WERI-Rb-1 (cell line): ENCODE measurements around the gene LCOR.
"Not testable (repeated sequence)": the region's sequence is repeated elsewhere in the genome, so short reads cannot be mapped to it uniquely, and the experiment has no call there.

Source experiments
- DNase-seq: peaks from one replicate; pipeline ENCODE4 v3.0.0-alpha.2; 2020
- H3K27ac ChIP-seq: fragments of 250-450 bp; sonication (Bioruptor Pico); 2 replicates; pipeline ENCODE4 v1.5.1; 2020; ENCODE audit warnings: mild to moderate bottlenecking, moderate library complexity
- H3K27me3 ChIP-seq: fragments of 250-450 bp; sonication (Bioruptor Pico); 2 replicates; pipeline ENCODE4 v1.5.1; 2021; ENCODE audit warnings: mild to moderate bottlenecking, low read depth, moderate library complexity; ENCODE audit not compliant: insufficient read depth, severe bottlenecking
- H3K36me3 ChIP-seq: fragments of 250-450 bp; sonication (Bioruptor Pico); 2 replicates; pipeline ENCODE4 v1.5.1; 2020; ENCODE audit warnings: mild to moderate bottlenecking, moderate library complexity
- H3K4me3 ChIP-seq: 2 replicates; pipeline ENCODE4 v1.5.1; 2011; ENCODE audit warnings: low read depth, mild to moderate bottlenecking, control low read depth, low read length
- H3K9me3 ChIP-seq: fragments of 250-450 bp; sonication (Bioruptor Pico); 2 replicates; pipeline ENCODE4 v1.5.1; 2021; ENCODE audit warnings: mild to moderate bottlenecking, moderate library complexity; ENCODE audit not compliant: severe bottlenecking
- TF ChIP-seq, protein P1 (sequence below): IDR thresholded peaks from 2 replicates; pipeline ENCODE4 v1.5.1; 2011; ENCODE audit warnings: low read depth, mild to moderate bottlenecking, control low read depth, inconsistent platforms, low read length

Gene LCOR

DNA sequence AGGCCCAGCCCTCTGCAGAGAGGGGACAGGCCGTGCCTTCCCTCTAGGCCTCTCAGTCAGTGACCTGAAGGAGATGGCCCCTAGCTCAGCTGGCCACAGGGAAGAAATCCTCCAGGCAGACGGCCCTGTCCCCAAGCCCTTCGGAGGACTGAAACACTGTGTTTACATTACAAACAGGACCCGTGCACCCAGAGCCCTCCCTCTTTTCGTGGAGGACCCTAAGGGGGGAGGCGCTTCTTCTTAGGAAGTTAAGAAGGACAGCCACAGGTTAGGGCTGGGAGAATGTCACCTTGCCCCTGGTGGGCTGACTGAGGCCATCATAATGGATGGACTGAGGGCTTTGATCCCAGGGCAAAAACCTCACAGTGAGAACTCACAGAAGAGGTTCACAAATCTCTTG, 198.8 kb downstream of the LCOR start:
- H3K4me3 ChIP-seq = no peak overlapping the region
- TF ChIP-seq, protein P1, sequence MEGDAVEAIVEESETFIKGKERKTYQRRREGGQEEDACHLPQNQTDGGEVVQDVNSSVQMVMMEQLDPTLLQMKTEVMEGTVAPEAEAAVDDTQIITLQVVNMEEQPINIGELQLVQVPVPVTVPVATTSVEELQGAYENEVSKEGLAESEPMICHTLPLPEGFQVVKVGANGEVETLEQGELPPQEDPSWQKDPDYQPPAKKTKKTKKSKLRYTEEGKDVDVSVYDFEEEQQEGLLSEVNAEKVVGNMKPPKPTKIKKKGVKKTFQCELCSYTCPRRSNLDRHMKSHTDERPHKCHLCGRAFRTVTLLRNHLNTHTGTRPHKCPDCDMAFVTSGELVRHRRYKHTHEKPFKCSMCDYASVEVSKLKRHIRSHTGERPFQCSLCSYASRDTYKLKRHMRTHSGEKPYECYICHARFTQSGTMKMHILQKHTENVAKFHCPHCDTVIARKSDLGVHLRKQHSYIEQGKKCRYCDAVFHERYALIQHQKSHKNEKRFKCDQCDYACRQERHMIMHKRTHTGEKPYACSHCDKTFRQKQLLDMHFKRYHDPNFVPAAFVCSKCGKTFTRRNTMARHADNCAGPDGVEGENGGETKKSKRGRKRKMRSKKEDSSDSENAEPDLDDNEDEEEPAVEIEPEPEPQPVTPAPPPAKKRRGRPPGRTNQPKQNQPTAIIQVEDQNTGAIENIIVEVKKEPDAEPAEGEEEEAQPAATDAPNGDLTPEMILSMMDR = no peak
- H3K27ac ChIP-seq = no peak overlapping the region
- DNase-seq = no peak
- no peaks in the 10 kb centered on the region for H3K27me3 ChIP-seq
- no peaks in the 10 kb centered on the region for H3K36me3 ChIP-seq
- no peaks in the 10 kb centered on the region for H3K9me3 ChIP-seq

- no peak overlapping the region for H3K4me3 ChIP-seq
- TF ChIP-seq, protein P1 = no peak
These were observed 199.4 kb downstream of the LCOR start for GRCh38 chr10:97031459-97031858.

DNA sequence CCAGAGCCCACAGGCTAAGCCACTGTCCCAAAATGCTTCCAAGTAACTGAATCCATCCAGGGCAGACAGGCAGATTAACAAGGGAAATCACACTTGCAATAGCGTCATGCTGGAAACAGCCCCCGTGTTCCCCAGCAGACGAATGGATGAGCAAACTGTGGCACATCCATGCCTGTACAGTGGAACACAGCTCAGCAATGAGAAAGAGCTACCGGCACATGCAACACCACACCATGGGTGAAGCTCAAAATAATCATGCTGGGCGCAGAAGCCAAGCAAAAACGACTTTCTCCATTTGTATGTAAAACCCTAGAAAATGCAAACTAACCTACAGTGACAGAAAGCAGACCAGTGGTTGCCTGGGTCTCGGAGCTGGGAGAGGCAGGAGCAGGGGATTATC, 200.5 kb downstream of the LCOR start:
- no peak overlapping the region for H3K4me3 ChIP-seq
- TF ChIP-seq, protein P1 = no peak
- no peaks in the 10 kb centered on the region for H3K36me3 ChIP-seq
- no peak overlapping the region for H3K27ac ChIP-seq
- H3K27me3 ChIP-seq = no peaks in the 10 kb centered on the region
- no peak for DNase-seq
- H3K9me3 ChIP-seq = no peaks in the 10 kb centered on the region

More at GRCh38 chr10:97031459-97031858, 199.4 kb downstream of the LCOR start:
- H3K9me3 ChIP-seq = no peaks in the 10 kb centered on the region
- H3K36me3 ChIP-seq = no peaks in the 10 kb centered on the region
- DNase-seq = no peak
- H3K27ac ChIP-seq = no peak overlapping the region
- H3K27me3 ChIP-seq = no peaks in the 10 kb centered on the region

DNA sequence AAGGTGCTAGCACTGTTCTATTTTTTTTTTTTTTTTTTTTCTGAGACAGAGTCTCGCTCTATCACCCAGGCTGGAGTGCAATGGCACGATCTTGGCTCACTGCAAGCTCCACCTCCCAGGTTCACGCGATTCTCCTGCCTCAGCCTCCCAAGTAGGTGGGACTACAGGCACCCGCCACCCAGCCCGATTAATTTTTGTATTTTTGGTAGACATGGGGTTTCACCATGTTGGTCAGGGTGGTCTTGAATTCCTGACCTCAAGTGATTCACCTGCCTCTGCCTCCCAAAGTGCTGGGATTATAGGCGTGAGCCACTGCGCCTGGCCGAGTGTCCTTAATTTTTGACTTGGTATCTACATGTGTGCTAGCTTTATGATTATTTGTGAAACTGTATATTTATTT, 201.7 kb downstream of the LCOR start:
- H3K36me3 ChIP-seq, H3K4me3 ChIP-seq, H3K9me3 ChIP-seq: not testable (repeated sequence)

GRCh38 chr10:97034301-97034700, 202.2 kb downstream of the LCOR start:
- TF ChIP-seq, protein P1 = no peak
- Histone ChIP-seq H3K4me3 (no peak overlapping the region), H3K27me3 (no peaks in the 10 kb centered on the region), H3K36me3 (no peaks in the 10 kb centered on the region), H3K27ac (no peak overlapping the region), H3K9me3 (no peaks in the 10 kb centered on the region)
- no peak for DNase-seq

More for the DNA sequence above, 201.7 kb downstream of the LCOR start:
- not testable (repeated sequence) for H3K27ac ChIP-seq, DNase-seq, H3K27me3 ChIP-seq

DNA sequence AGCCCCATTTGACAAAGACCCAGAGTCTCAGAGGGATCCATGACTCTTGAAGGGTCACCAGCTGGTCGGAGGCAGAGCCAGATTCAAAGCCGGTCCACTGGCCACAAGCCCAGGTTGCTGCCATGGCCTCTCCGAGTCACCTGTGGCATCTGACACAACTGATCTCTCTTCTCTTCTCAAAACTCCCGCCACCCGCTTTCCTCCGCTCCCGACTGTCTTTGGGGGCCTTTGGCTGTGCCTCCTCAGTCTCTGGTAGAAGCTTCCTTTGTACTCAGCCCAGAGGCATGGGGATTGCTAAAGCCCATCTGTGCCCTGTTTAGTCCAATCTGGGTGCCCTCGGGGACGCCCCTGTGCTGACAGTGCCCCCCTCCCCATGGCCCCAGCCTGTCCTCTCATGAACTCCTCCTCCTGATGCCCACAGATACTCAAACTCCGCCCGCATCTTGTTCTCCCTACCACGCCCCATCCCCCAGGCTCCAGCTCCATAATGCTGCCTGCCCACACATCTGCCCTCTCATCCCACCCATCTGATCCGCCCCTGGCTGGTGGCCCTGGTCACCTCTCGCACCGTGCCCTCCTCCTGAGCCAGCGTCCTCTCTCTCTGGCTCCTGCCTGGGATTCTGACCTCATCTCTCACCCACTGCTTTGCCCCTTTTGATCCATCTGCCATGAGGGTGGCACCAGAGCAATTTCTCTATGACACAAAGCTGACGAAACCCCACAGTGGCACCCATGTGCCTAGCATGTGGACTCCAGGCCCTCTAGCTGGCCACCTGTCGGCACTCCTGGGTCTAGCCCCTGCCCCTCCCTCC, 203.1 kb downstream of the LCOR start:
- Histone ChIP-seq H3K27ac (peak overlapping the region; percentile 56), H3K27me3 (no peaks in the 10 kb centered on the region), H3K4me3 (no peak overlapping the region), H3K9me3 (no peaks in the 10 kb centered on the region), H3K36me3 (no peaks in the 10 kb centered on the region)
- no peak for DNase-seq
- TF ChIP-seq, protein P1 = peak; percentile 50
